IMR-90 (cell line): ENCODE measurements around the gene TPCN1. TPM values are rescaled to one million over a fixed set of nuclear protein-coding genes. Genes with fewer than 3 reads are reported as not detected.

Source experiments
- ATAC-seq: fragments of 200-7000 bp; cut with Tn5 transposase; 2 replicates; pipeline ENCODE4 v1.9.1; 2020; ENCODE audit warnings: low read depth, mild to moderate bottlenecking, moderate library complexity
- BruUV-seq: library from RNA; stranded (reverse); fragments of 400-500 nt; replicated peaks from 2 replicates; lab custom pipeline; 2021; lab: Mats Ljungman, UMichigan
- CTCF ChIA-PET: fragments of 300-600 bp; formaldehyde crosslinking; extraction: SDS; loops from one replicate; lab custom pipeline; 2021; ENCODE audit warnings: antibody characterized with exemption; lab: Yijun Ruan, JAX
- POLR2A ChIA-PET: fragments of 300-600 bp; sonication (Branson Sonifier 250); formaldehyde crosslinking; loops from one replicate; lab custom pipeline; 2022; ENCODE audit warnings: antibody characterized with exemption; ENCODE audit not compliant: unreplicated experiment; lab: Charles Lee
- DNase-seq: peaks from one replicate; pipeline ENCODE4 v3.0.0; 2013
- H2AFZ ChIP-seq: replicated peaks from 2 replicates; pipeline ENCODE3; 2013; ENCODE audit warnings: low read length, mild to moderate bottlenecking; ENCODE audit not compliant: poor library complexity
- H2AK5ac ChIP-seq: 2 replicates; pipeline ENCODE4 v1.6.1; 2013; ENCODE audit warnings: low read depth, low read length, inconsistent platforms
- H2AK9ac ChIP-seq: replicated peaks from 2 replicates; pipeline ENCODE3; 2013; ENCODE audit warnings: mild to moderate bottlenecking, low read depth, low read length, moderate library complexity; ENCODE audit not compliant: poor library complexity
- H2BK120ac ChIP-seq: 2 replicates; pipeline ENCODE4 v1.6.1; 2013; ENCODE audit warnings: low read depth, low read length, inconsistent platforms
- H2BK15ac ChIP-seq: 3 replicates; pipeline ENCODE4 v1.6.1; 2013; ENCODE audit warnings: low read depth, low read length, inconsistent platforms
- H2BK20ac ChIP-seq: 2 replicates; pipeline ENCODE4 v1.6.1; 2013; ENCODE audit warnings: low read depth, mild to moderate bottlenecking, inconsistent platforms, low read length, moderate library complexity
- H2BK5ac ChIP-seq: 2 replicates; pipeline ENCODE4 v1.6.1; 2013; ENCODE audit warnings: mild to moderate bottlenecking, low read depth, low read length, inconsistent platforms; ENCODE audit not compliant: poor library complexity, severe bottlenecking
- H3K14ac ChIP-seq: replicated peaks from 2 replicates; pipeline ENCODE4 v1.6.1; 2013; ENCODE audit warnings: low read depth, low read length, inconsistent platforms
- H3K18ac ChIP-seq: 2 replicates; pipeline ENCODE4 v1.6.1; 2013; ENCODE audit warnings: low read depth, low read length, control low read depth
- H3K23ac ChIP-seq: 2 replicates; pipeline ENCODE4 v1.6.1; 2013; ENCODE audit warnings: low read depth, low read length, inconsistent platforms
- H3K27ac ChIP-seq: 2 replicates; pipeline ENCODE4 v1.5.1; 2013; ENCODE audit warnings: mild to moderate bottlenecking, control low read depth, low read length; ENCODE audit not compliant: insufficient read depth
- H3K27me3 ChIP-seq: 2 replicates; pipeline ENCODE4 v1.6.1; 2013; ENCODE audit warnings: low read length; ENCODE audit not compliant: control insufficient read depth, insufficient read depth
- H3K36me3 ChIP-seq: 2 replicates; pipeline ENCODE4 v1.6.1; 2013; ENCODE audit warnings: low read length, mixed read lengths; ENCODE audit not compliant: control insufficient read depth, insufficient read depth
- H3K4ac ChIP-seq: 2 replicates; pipeline ENCODE4 v1.6.1; 2013; ENCODE audit warnings: low read depth, low read length, inconsistent platforms
- H3K4me1 ChIP-seq: 2 replicates; pipeline ENCODE4 v1.6.1; 2013; ENCODE audit warnings: low read length, mixed read lengths; ENCODE audit not compliant: control insufficient read depth, insufficient read depth
- H3K4me2 ChIP-seq: 2 replicates; pipeline ENCODE4 v1.6.1; 2013; ENCODE audit warnings: low read depth, mild to moderate bottlenecking, control low read depth, low read length, moderate library complexity
- H3K4me3 ChIP-seq: 2 replicates; pipeline ENCODE4 v1.5.1; 2013; ENCODE audit warnings: low read depth, mild to moderate bottlenecking, control low read depth, low read length, moderate library complexity; ENCODE audit not compliant: insufficient read depth
- H3K56ac ChIP-seq: 2 replicates; pipeline ENCODE4 v1.6.1; 2013; ENCODE audit warnings: low read length, inconsistent platforms; ENCODE audit not compliant: insufficient read depth; ENCODE audit errors: extremely low read depth
- H3K79me1 ChIP-seq, 2 experiments: 2 replicates each; pipeline ENCODE4 v1.6.1; 2013; ENCODE audit warnings: low read length in 2 of 2, inconsistent platforms in 1 of 2, low read depth in 1 of 2
- H3K9ac ChIP-seq: 2 replicates; pipeline ENCODE4 v1.6.1; 2013; ENCODE audit warnings: low read depth, low read length, control low read depth
- H3K9me1 ChIP-seq: 2 replicates; pipeline ENCODE4 v1.6.1; 2013; ENCODE audit warnings: low read length, inconsistent platforms; ENCODE audit not compliant: insufficient read depth
- H3K9me3 ChIP-seq: 2 replicates; pipeline ENCODE4 v1.6.1; 2013; ENCODE audit warnings: low read length; ENCODE audit not compliant: control insufficient read depth, insufficient read depth
- H4K20me1 ChIP-seq: 2 replicates; pipeline ENCODE4 v1.6.1; 2013; ENCODE audit warnings: low read length, inconsistent platforms; ENCODE audit not compliant: insufficient read depth
- H4K5ac ChIP-seq: 2 replicates; pipeline ENCODE4 v1.6.1; 2013; ENCODE audit warnings: mild to moderate bottlenecking, low read depth, low read length, control low read depth
- H4K8ac ChIP-seq, 2 experiments: 2 replicates each; pipeline ENCODE4 v1.6.1; 2013; ENCODE audit warnings: low read depth in 2 of 2, low read length in 2 of 2, control low read depth in 1 of 2, inconsistent platforms in 1 of 2
- H4K91ac ChIP-seq: 2 replicates; pipeline ENCODE4 v1.6.1; 2013; ENCODE audit warnings: low read depth, low read length, inconsistent platforms; ENCODE audit not compliant: insufficient read depth
- BHLHE40 ChIP-seq: fragments of 150-350 bp; IDR thresholded peaks from 2 replicates; pipeline ENCODE4 v1.6.1; 2016; ENCODE audit warnings: mild to moderate bottlenecking, low read depth, low read length
- CEBPB ChIP-seq: IDR thresholded peaks from 2 replicates; pipeline ENCODE4 v1.6.1; 2012; ENCODE audit warnings: low read depth, low read length, improper control_type of control experiment
- CHD1 ChIP-seq: IDR thresholded peaks from 2 replicates; pipeline ENCODE4 v1.6.1; 2012; ENCODE audit warnings: low read depth, low read length, improper control_type of control experiment
- FOS ChIP-seq: fragments of 150-350 bp; IDR thresholded peaks from 2 replicates; pipeline ENCODE4 v1.6.1; 2016; ENCODE audit warnings: low read depth, low read length
- MAFK ChIP-seq: IDR thresholded peaks from 2 replicates; pipeline ENCODE4 v1.6.1; 2012; ENCODE audit warnings: low read depth, low read length, improper control_type of control experiment
- MAZ ChIP-seq: IDR thresholded peaks from 2 replicates; pipeline ENCODE4 v1.6.1; 2012; ENCODE audit warnings: low read depth, mild to moderate bottlenecking, low read length, improper control_type of control experiment, moderate library complexity, borderline replicate concordance
- MXI1 ChIP-seq: IDR thresholded peaks from 2 replicates; pipeline ENCODE4 v1.6.1; 2012; ENCODE audit warnings: low read depth, mild to moderate bottlenecking, low read length, moderate library complexity, borderline replicate concordance
- NFE2L2 ChIP-seq: fragments of 150-350 bp; IDR thresholded peaks from 2 replicates; pipeline ENCODE4 v1.6.1; 2016; ENCODE audit warnings: low read depth, mild to moderate bottlenecking, low read length
- POLR2A ChIP-seq: IDR thresholded peaks from 2 replicates; pipeline ENCODE4 v1.6.1; 2012; ENCODE audit warnings: mild to moderate bottlenecking, low read depth, low read length
- RAD21 ChIP-seq: IDR thresholded peaks from 2 replicates; pipeline ENCODE4 v1.6.1; 2012; ENCODE audit warnings: low read length, improper control_type of control experiment
- RCOR1 ChIP-seq: IDR thresholded peaks from 2 replicates; pipeline ENCODE4 v1.6.1; 2012; ENCODE audit warnings: mild to moderate bottlenecking, low read length, improper control_type of control experiment; ENCODE audit not compliant: insufficient replicate concordance
- RFX5 ChIP-seq: IDR thresholded peaks from 2 replicates; pipeline ENCODE4 v1.8.0; 2012; ENCODE audit warnings: low read depth, mild to moderate bottlenecking, low read length, moderate library complexity
- SMC3 ChIP-seq: fragments of 150-350 bp; IDR thresholded peaks from 2 replicates; pipeline ENCODE4 v1.6.1; 2016; ENCODE audit warnings: low read depth, mild to moderate bottlenecking, antibody characterized with exemption, low read length, moderate library complexity
- WGBS, 2 experiments: methylation state at CpG; one replicate each; pipeline versions ENCODE4 v1.1.5 to v1.1.7; 2013; ENCODE audit warnings: missing lambda C conversion rate in 2 of 2; ENCODE audit not compliant: insufficient read length in 1 of 2; ENCODE audit errors: extremely low coverage in 2 of 2; 5-methylcytosine and 5-hydroxymethylcytosine counted together
- dilution Hi-C: fragments of 300-500 bp; cut with HindIII; formaldehyde crosslinking; loops from one replicate; pipeline ENCODE4 v1.14.3; 2018; ENCODE audit warnings: low sequenced_read_pairs; ENCODE audit not compliant: unreplicated experiment
- in situ Hi-C: fragments of 300-500 bp; cut with MboI; formaldehyde crosslinking; loops from 3 replicates; pipeline ENCODE4 v1.14.3; 2019; ENCODE audit warnings: low sequenced_read_pairs, inconsistent platforms, mixed read lengths
- intact Hi-C: fragments of 100-400 bp; cut with micrococcal nuclease; formaldehyde crosslinking; loops from 2 replicates; pipeline ENCODE4 v1.10.0; 2022
- polyA plus RNA-seq, 3 experiments: library from polyadenylated mRNA; depleted of rRNA; stranded (reverse); fragments of >200 nt; gene quantifications; 2 replicates each; pipeline ENCODE4 v1.2.3, GENCODE V29; 2012; ENCODE audit warnings: low replicate concordance in 1 of 3
- total RNA-seq: library from RNA; depleted of rRNA; stranded (reverse); fragments of >200 nt; gene quantifications from 2 replicates; pipeline ENCODE4 v1.2.3, GENCODE V29; 2012
- TF ChIP-seq, protein P1 (sequence below): fragments of 150-350 bp; IDR thresholded peaks from 2 replicates; pipeline ENCODE4 v1.6.1; 2016; ENCODE audit warnings: low read depth, mild to moderate bottlenecking, low read length, moderate library complexity, borderline replicate concordance
- TF ChIP-seq, protein P2 (sequence below): conservative IDR thresholded peaks from 2 replicates; pipeline ENCODE4 v1.5.1; 2012; ENCODE audit warnings: mild to moderate bottlenecking, low read depth, low read length, improper control_type of control experiment
- TF ChIP-seq, protein P3 (sequence below): fragments of 150-350 bp; IDR thresholded peaks from 2 replicates; pipeline ENCODE4 v1.6.1; 2017; ENCODE audit warnings: mild to moderate bottlenecking, antibody characterized with exemption, low read length, low read depth

TPCN1 gene
- total and polyA plus RNA-seq, 2 of the 4 experiments (the other 2 are of a cell fraction): 2.0 to 13.2 TPM

DNA sequence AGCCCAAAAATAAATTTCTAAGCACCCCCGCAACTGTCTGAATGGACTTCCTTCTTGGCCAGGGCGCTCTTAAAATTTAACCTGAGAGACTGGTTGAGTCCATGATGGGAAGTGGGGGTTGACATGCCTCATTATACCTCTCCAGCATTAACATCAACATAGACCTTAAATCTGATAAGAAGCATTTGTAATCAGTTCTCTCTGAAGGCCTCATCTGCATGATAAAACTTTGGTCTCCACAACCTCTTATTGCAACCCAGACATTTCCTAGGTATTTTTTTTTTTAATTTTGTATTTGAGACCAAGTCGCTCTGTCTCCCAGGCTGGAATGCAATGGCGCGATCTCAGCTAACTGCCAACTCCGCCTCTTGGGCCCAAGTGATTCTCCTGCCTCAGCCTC is 124.1 kb downstream of the TPCN1 start:
- no peak overlapping the region for H2AK5ac ChIP-seq
- H2BK5ac ChIP-seq: no peak overlapping the region
- DNase-seq (no peak), ATAC-seq (no peak)
- intact Hi-C loops: no loop called here
- H3K4me2 ChIP-seq: no peak overlapping the region
- no TSS peak for BruUV-seq
- H3K9ac ChIP-seq: no peak overlapping the region
- no peak overlapping the region for H3K4ac ChIP-seq
- no peak overlapping the region for H2BK20ac ChIP-seq
- no peak overlapping the region for H2AFZ ChIP-seq
- H3K4me3 ChIP-seq: no peak overlapping the region
- in situ Hi-C loops: no loop called here
- no peak overlapping the region for H4K91ac ChIP-seq
- H3K18ac ChIP-seq: no peak overlapping the region
- H3K23ac ChIP-seq: no peak overlapping the region
- POLR2A ChIA-PET: no interaction called here
- no peaks in the 10 kb centered on the region for H3K9me1 ChIP-seq
- WGBS, 2 experiments: no CpG with 5 or more reads among the region's 6 CpGs
- no peak overlapping the region for H4K8ac ChIP-seq
- H3K14ac ChIP-seq: no peak overlapping the region
- H2BK15ac ChIP-seq: no peak overlapping the region
- TF ChIP-seq BHLHE40 (no peak), RFX5 (no peak), SMC3 (no peak), MAFK (no peak), MAZ (no peak), RAD21 (no peak), CEBPB (no peak), RCOR1 (no peak), FOS (no peak), NFE2L2 (no peak), CHD1 (no peak), MXI1 (no peak), POLR2A (no peak)
- TF ChIP-seq, protein P1, sequence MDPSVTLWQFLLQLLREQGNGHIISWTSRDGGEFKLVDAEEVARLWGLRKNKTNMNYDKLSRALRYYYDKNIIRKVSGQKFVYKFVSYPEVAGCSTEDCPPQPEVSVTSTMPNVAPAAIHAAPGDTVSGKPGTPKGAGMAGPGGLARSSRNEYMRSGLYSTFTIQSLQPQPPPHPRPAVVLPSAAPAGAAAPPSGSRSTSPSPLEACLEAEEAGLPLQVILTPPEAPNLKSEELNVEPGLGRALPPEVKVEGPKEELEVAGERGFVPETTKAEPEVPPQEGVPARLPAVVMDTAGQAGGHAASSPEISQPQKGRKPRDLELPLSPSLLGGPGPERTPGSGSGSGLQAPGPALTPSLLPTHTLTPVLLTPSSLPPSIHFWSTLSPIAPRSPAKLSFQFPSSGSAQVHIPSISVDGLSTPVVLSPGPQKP: no peak
- TF ChIP-seq, protein P2, sequence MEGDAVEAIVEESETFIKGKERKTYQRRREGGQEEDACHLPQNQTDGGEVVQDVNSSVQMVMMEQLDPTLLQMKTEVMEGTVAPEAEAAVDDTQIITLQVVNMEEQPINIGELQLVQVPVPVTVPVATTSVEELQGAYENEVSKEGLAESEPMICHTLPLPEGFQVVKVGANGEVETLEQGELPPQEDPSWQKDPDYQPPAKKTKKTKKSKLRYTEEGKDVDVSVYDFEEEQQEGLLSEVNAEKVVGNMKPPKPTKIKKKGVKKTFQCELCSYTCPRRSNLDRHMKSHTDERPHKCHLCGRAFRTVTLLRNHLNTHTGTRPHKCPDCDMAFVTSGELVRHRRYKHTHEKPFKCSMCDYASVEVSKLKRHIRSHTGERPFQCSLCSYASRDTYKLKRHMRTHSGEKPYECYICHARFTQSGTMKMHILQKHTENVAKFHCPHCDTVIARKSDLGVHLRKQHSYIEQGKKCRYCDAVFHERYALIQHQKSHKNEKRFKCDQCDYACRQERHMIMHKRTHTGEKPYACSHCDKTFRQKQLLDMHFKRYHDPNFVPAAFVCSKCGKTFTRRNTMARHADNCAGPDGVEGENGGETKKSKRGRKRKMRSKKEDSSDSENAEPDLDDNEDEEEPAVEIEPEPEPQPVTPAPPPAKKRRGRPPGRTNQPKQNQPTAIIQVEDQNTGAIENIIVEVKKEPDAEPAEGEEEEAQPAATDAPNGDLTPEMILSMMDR: no peak
- TF ChIP-seq, protein P3, sequence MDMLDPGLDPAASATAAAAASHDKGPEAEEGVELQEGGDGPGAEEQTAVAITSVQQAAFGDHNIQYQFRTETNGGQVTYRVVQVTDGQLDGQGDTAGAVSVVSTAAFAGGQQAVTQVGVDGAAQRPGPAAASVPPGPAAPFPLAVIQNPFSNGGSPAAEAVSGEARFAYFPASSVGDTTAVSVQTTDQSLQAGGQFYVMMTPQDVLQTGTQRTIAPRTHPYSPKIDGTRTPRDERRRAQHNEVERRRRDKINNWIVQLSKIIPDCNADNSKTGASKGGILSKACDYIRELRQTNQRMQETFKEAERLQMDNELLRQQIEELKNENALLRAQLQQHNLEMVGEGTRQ: no peak
- no peaks in the 10 kb centered on the region for H3K36me3 ChIP-seq
- no peak overlapping the region for H3K27ac ChIP-seq
- H4K20me1 ChIP-seq: no peaks in the 10 kb centered on the region
- no peak overlapping the region for H4K5ac ChIP-seq
- H2AK9ac ChIP-seq: no peak overlapping the region
- no peaks in the 10 kb centered on the region for H3K9me3 ChIP-seq
- H3K79me1 ChIP-seq: no peaks in the 10 kb centered on the region
- CTCF ChIA-PET: no interaction called here
- no peak overlapping the region for H2BK120ac ChIP-seq
- dilution Hi-C loops: no loop called here
- H3K4me1 ChIP-seq: no peaks in the 10 kb centered on the region; the same call in 1 of the 2 replicates
- no peak overlapping the region for H3K56ac ChIP-seq
- H3K27me3 ChIP-seq: peaks cover 16% of the 10 kb centered on the region
